Right atrium auricular region (tissue), 2 donors: Measurements from ENCODE around the gene RSU1. TPM values are rescaled to one million over a fixed set of nuclear protein-coding genes. Genes with fewer than 3 reads are reported as not detected.
A peak's percentile ranks its signal among the peaks of the same experiment; 100 is the strongest.

ENCODE experiments used
- DNase-seq: peaks from one replicate; pipeline ENCODE4 v3.0.0-alpha.2; 2019; ENCODE audit warnings: low spot score
- H3K27ac ChIP-seq, 2 donors: fragments of 200-600 bp; sonication (generic); 1 replicate in 1 of 2; 2 replicates in 1 of 2; pipeline ENCODE4 v1.5.1; 2016 to 2019
- H3K27me3 ChIP-seq, 2 donors: fragments of 200-600 bp; sonication (generic); one replicate each; pipeline versions ENCODE4 v1.5.1 to v1.6.0; 2017 to 2019
- H3K36me3 ChIP-seq: fragments of 200-600 bp; sonication (generic); one replicate; pipeline ENCODE4 v1.5.1; 2016
- H3K4me1 ChIP-seq, 2 donors: fragments of 200-600 bp; sonication (generic); one replicate each; pipeline versions ENCODE4 v1.5.1 to v1.6.0; 2017 to 2019
- H3K4me3 ChIP-seq, 2 donors: fragments of 200-600 bp; sonication (generic); 1 replicate in 1 of 2; 2 replicates in 1 of 2; pipeline ENCODE4 v1.5.1; 2017 to 2019; ENCODE audit warnings: mild to moderate bottlenecking in 1 of 2, moderate library complexity in 1 of 2
- H3K9me3 ChIP-seq, 2 donors: fragments of 200-600 bp; sonication (generic); one replicate each; pipeline ENCODE4 v1.5.1; 2019
- CTCF ChIP-seq, 2 donors: fragments of 200-600 bp; sonication (generic); IDR thresholded peaks; one replicate each; pipeline ENCODE4 v1.5.1; 2019; ENCODE audit warnings: antibody characterized with exemption in 2 of 2
- total RNA-seq, 2 donors: library from RNA; depleted of rRNA; stranded (reverse); fragments of >200 nt; gene quantifications; one replicate each; pipeline ENCODE4 v1.1.0, GENCODE V29; 2016

Gene RSU1
- total RNA-seq, 2 donors from 2014 or later, result 40.3 to 45.4 TPM

- Histone ChIP-seq H3K4me1 (no peaks in the 10 kb centered on the region), H3K36me3 (no peaks in the 10 kb centered on the region), H3K9me3 (peaks cover 0 to 15% of the 10 kb centered on the region in 2 donors), H3K4me3 (no peak overlapping the region), H3K27ac (no peak overlapping the region), H3K27me3 (no peaks in the 10 kb centered on the region)
- no peak for TF ChIP-seq CTCF (IDR thresholded peaks at IDR 0.05)
- DNase-seq, result no peak
Observed at GRCh38 chr10:16856567-16856966, 39.3 kb upstream of the RSU1 start.

GRCh38 chr10:16856092-16856491, 38.9 kb upstream of the RSU1 start:
- Histone ChIP-seq H3K4me1 (no peaks in the 10 kb centered on the region), H3K4me3 (no peak overlapping the region), H3K9me3 (peaks cover 0 to 15% of the 10 kb centered on the region in 2 donors), H3K36me3 (no peaks in the 10 kb centered on the region), H3K27ac (no peak overlapping the region), H3K27me3 (no peaks in the 10 kb centered on the region)
- DNase-seq, result no peak
- no peak for TF ChIP-seq CTCF (IDR thresholded peaks at IDR 0.05)

- H3K27ac ChIP-seq, result no peak overlapping the region
- no peak overlapping the region for H3K4me3 ChIP-seq
- H3K27me3 ChIP-seq, result no peaks in the 10 kb centered on the region
- peaks cover 0 to 2% of the 10 kb centered on the region in 2 donors for H3K9me3 ChIP-seq
- no peak for TF ChIP-seq CTCF (IDR thresholded peaks at IDR 0.05)
- DNase-seq, result no peak
- no peaks in the 10 kb centered on the region for H3K36me3 ChIP-seq
- H3K4me1 ChIP-seq, result no peaks in the 10 kb centered on the region
Observed at GRCh38 chr10:16854623-16855022, 37.4 kb upstream of the RSU1 start.

GRCh38 chr10:16853809-16854208, 36.6 kb upstream of the RSU1 start:
- H3K4me1 ChIP-seq, result no peaks in the 10 kb centered on the region
- no peak for TF ChIP-seq CTCF (IDR thresholded peaks at IDR 0.05)
- H3K9me3 ChIP-seq, result no peaks in the 10 kb centered on the region
- no peak overlapping the region for H3K27ac ChIP-seq
- no peaks in the 10 kb centered on the region for H3K27me3 ChIP-seq
- H3K36me3 ChIP-seq, result no peaks in the 10 kb centered on the region
- no peak overlapping the region for H3K4me3 ChIP-seq
- no peak for DNase-seq

GRCh38 chr10:16853201-16853600, 36.0 kb upstream of the RSU1 start:
- no peak overlapping the region for H3K4me3 ChIP-seq
- no peak for DNase-seq
- H3K27ac ChIP-seq, result no peak overlapping the region
- peak in 1 of 2 donors; percentile 21 for TF ChIP-seq CTCF (IDR thresholded peaks at IDR 0.05)
- H3K9me3 ChIP-seq, result no peaks in the 10 kb centered on the region
- no peaks in the 10 kb centered on the region for H3K27me3 ChIP-seq
- no peaks in the 10 kb centered on the region for H3K36me3 ChIP-seq
- no peaks in the 10 kb centered on the region for H3K4me1 ChIP-seq

GRCh38 chr10:16852624-16853023, 35.4 kb upstream of the RSU1 start:
- Histone ChIP-seq H3K4me3 (no peak overlapping the region), H3K4me1 (no peaks in the 10 kb centered on the region), H3K36me3 (no peaks in the 10 kb centered on the region), H3K27ac (no peak overlapping the region), H3K27me3 (no peaks in the 10 kb centered on the region), H3K9me3 (no peaks in the 10 kb centered on the region)
- DNase-seq, result no peak
- TF ChIP-seq CTCF (IDR thresholded peaks at IDR 0.05), result no peak
